Measurements from ENCODE around the gene JAK1. TPM values are rescaled to one million over a fixed set of nuclear protein-coding genes. Genes with fewer than 3 reads are reported as not detected.

JAK1 gene
- total RNA-seq, 1 experiment from 2014 or later = 73.1 TPM

- Mint-ChIP-seq H3K27ac (ENCODE audit: low read depth, unreplicated experiment) (no peak overlapping the region), H3K4me1 (ENCODE audit: insufficient read depth, unreplicated experiment) (peaks cover 31% of the 10 kb centered on the region), H3K4me3 (ENCODE audit: unreplicated experiment) (no peak overlapping the region), H3K27me3 (ENCODE audit: insufficient read depth, unreplicated experiment) (no peaks in the 10 kb centered on the region), H3K9me3 (ENCODE audit: unreplicated experiment) (no peaks in the 10 kb centered on the region), H3K36me3 (ENCODE audit: insufficient read depth, unreplicated experiment) (no peaks in the 10 kb centered on the region)
- no peak for DNase-seq (ENCODE audit: unreplicated experiment)
- POLR2A ChIA-PET = interaction anchor here (0.6 to 2.5 kb wide), 7 partner anchors 9 to 1713 kb away, joined by 4 to 14 read pairs (median 5); no protein-coding TSS in a partner anchor
- no TSS peak for BruUV-seq (replicated peaks)
- intact Hi-C loops (cut with micrococcal nuclease) = loop anchor here (10.0 kb wide), 1 partner anchor 697 kb away; no protein-coding TSS in a partner anchor
- CTCF ChIA-PET = interaction anchor here (0.5 to 1.7 kb wide), 3 partner anchors 9 to 98 kb away, joined by 3 to 5 read pairs (median 4); no protein-coding TSS in a partner anchor
- TF ChIP-seq CTCF (IDR thresholded peaks at IDR 0.05; ENCODE audit: unreplicated experiment) = no peak
Measured at GRCh38 chr1:64961923-64962322, 4.4 kb downstream of the JAK1 start.

DNA sequence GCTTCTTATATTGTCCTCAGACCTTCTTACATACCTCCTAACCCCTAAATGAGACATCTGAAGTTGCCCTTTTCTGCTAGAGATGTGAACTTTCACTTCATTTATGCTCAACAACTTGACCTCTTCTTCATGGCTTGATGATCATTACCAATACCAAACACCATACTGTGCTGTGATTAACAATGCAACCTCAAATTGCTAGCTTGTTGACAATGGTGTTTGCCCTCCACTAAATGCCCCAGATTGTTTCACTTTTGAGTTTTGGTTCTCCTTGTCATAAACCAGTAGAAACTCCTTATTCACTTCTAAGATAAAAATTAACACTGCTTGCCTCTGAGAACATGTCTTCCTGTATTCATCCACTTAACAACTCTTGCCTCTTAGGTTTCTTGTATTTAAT is 5.6 kb downstream of the JAK1 start:
- intact Hi-C loops (cut with micrococcal nuclease) = loop anchor here (10.0 kb wide), 1 partner anchor 696 kb away; no protein-coding TSS in a partner anchor
- no peaks in the 10 kb centered on the region for H3K9me3 Mint-ChIP-seq (ENCODE audit: unreplicated experiment)
- no peaks in the 10 kb centered on the region for H3K27me3 Mint-ChIP-seq (ENCODE audit: insufficient read depth, unreplicated experiment)
- H3K4me3 Mint-ChIP-seq (ENCODE audit: unreplicated experiment) = no peak overlapping the region
- POLR2A ChIA-PET = interaction anchor here (0.6 kb wide), 1 partner anchor 12 kb away, joined by 3 read pairs; no protein-coding TSS in a partner anchor
- no peak for TF ChIP-seq CTCF (IDR thresholded peaks at IDR 0.05; ENCODE audit: unreplicated experiment)
- DNase-seq (ENCODE audit: unreplicated experiment) = no peak
- CTCF ChIA-PET = interaction anchor here (0.6 to 1.7 kb wide), 3 partner anchors 7 to 1444 kb away, joined by 3 to 5 read pairs (median 3); no protein-coding TSS in a partner anchor
- no peak overlapping the region for H3K27ac Mint-ChIP-seq (ENCODE audit: low read depth, unreplicated experiment)
- no TSS peak for BruUV-seq (replicated peaks)
- no peaks in the 10 kb centered on the region for H3K36me3 Mint-ChIP-seq (ENCODE audit: insufficient read depth, unreplicated experiment)
- H3K4me1 Mint-ChIP-seq (ENCODE audit: insufficient read depth, unreplicated experiment) = peaks cover 29% of the 10 kb centered on the region

- POLR2A ChIA-PET = no interaction called here
- Mint-ChIP-seq H3K27ac (ENCODE audit: low read depth, unreplicated experiment) (no peak overlapping the region), H3K27me3 (ENCODE audit: insufficient read depth, unreplicated experiment) (no peaks in the 10 kb centered on the region), H3K4me1 (ENCODE audit: insufficient read depth, unreplicated experiment) (peaks cover 23% of the 10 kb centered on the region), H3K9me3 (ENCODE audit: unreplicated experiment) (no peaks in the 10 kb centered on the region), H3K36me3 (ENCODE audit: insufficient read depth, unreplicated experiment) (no peaks in the 10 kb centered on the region), H3K4me3 (ENCODE audit: unreplicated experiment) (no peak overlapping the region)
- intact Hi-C loops (cut with micrococcal nuclease) = loop anchor here (10.0 kb wide), 1 partner anchor 695 kb away; no protein-coding TSS in a partner anchor
- CTCF ChIA-PET = no interaction called here
- BruUV-seq (replicated peaks) = no TSS peak
- no peak for TF ChIP-seq CTCF (IDR thresholded peaks at IDR 0.05; ENCODE audit: unreplicated experiment)
- no peak for DNase-seq (ENCODE audit: unreplicated experiment)
Measured at GRCh38 chr1:64959986-64960385, 6.4 kb downstream of the JAK1 start.

DNA sequence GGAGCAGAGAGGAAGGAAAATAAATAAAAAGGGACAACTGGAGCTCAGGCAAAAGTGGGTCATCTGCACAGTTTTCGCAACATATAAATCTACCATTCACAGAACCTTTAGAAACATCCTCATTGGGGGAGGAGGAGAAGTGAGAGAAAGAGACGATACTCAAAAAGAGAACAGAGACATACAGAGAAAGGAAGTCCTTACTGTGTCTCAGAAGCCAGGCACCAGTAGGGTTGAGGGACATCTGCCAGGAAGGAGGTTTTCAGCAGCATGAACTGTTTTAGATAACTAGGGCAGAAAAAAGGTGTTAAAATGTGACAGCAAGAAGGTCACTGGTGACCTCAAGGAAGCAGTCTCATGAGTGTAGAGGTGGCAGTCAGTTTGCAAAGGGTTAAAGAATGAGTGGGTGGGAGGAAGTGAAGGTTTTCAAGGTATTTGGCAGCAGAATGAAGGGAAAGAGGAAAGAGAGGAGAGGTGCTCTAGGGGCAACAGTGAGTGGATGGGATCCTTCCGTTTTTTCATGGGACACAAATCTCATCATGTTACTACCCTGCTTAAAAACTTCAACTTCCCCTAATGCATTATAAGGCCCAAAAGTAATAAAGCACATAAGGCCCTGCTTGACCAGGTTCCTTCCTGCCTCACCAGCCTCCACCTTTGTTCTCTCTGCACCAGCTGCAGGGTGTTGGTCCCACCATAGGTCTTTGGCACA is 9.5 kb downstream of the JAK1 start:
- no peak for DNase-seq (ENCODE audit: unreplicated experiment)
- Mint-ChIP-seq H3K36me3 (ENCODE audit: insufficient read depth, unreplicated experiment) (no peaks in the 10 kb centered on the region), H3K4me3 (ENCODE audit: unreplicated experiment) (no peak overlapping the region), H3K4me1 (ENCODE audit: insufficient read depth, unreplicated experiment) (peaks cover 22% of the 10 kb centered on the region), H3K27me3 (ENCODE audit: insufficient read depth, unreplicated experiment) (no peaks in the 10 kb centered on the region), H3K9me3 (ENCODE audit: unreplicated experiment) (no peaks in the 10 kb centered on the region), H3K27ac (ENCODE audit: low read depth, unreplicated experiment) (no peak overlapping the region)
- TF ChIP-seq CTCF (IDR thresholded peaks at IDR 0.05; ENCODE audit: unreplicated experiment) = no peak
- ChIA-PET POLR2A (interaction anchor here (0.6 to 6.9 kb wide), 2 partner anchors 10 to 61 kb away, joined by 3 to 49 read pairs; partner anchors contain the start of gene JAK1), CTCF (interaction anchor here (0.6 to 0.9 kb wide), 2 partner anchors 27 to 31 kb away, joined by 3 to 6 read pairs; no protein-coding TSS in a partner anchor)
- intact Hi-C loops (cut with micrococcal nuclease) = no loop called here
- BruUV-seq (replicated peaks) = TSS peak; percentile 59

All from MCF 10A (cell line).